Peyer's patch (tissue), 4 donors: Measurements from ENCODE around the gene WDTC1.
"Not testable (repeated sequence)": the region's sequence is repeated elsewhere in the genome, so short reads cannot be mapped to it uniquely, and the experiment has no call there.

Experiments used
- CTCF ChIP-seq, 6 experiments: fragments of 450-650 bp in 4 of 6; fragments of 200-600 bp in 2 of 6; sonication (generic) in 1 of 6; IDR thresholded peaks; one replicate each; pipeline ENCODE4 v1.5.1; 2017 to 2019; ENCODE audit warnings: antibody characterized with exemption in 6 of 6, mild to moderate bottlenecking in 3 of 6, moderate library complexity in 1 of 6
- POLR2A ChIP-seq, 2 donors: fragments of 450-650 bp; IDR thresholded peaks; one replicate each; pipeline ENCODE4 v1.5.1; 2017; ENCODE audit warnings: antibody characterized with exemption in 2 of 2, mild to moderate bottlenecking in 2 of 2, moderate library complexity in 2 of 2

- not testable (repeated sequence) for TF ChIP-seq CTCF, POLR2A (IDR thresholded peaks at IDR 0.05)
Observed at GRCh38 chr1:27208143-27208850, 26.1 kb upstream of the WDTC1 start.
